ENCODE results near the gene PRKAG2. TPM values are rescaled to one million over a fixed set of nuclear protein-coding genes. Genes with fewer than 3 reads are reported as not detected.

The PRKAG2 gene
- total RNA-seq, 2 experiments from 2014 or later: 39.3 to 42.3 TPM

DNA sequence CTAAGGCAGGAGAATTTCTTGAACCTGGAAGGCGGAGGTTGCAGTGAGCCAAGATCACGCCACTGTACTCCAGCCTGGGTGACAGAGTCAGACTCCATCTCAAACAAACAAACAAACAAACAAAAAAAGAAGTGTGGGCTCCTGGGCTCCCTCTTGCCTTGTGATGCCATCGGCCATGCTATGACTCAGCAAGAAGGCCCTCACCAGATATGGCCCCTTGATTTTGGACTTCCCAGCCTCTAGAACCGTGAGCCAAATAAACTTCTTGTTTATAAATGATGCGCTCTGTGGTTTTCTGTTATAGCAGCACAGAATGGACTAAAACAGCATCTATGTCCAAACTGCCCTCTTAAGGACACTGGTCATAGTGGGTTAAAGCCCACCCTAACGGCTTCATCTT is 327.3 kb downstream of the PRKAG2 start:
- ATAC-seq (ENCODE audit: poor library complexity) (no peak), DNase-seq (no peak)
- Mint-ChIP-seq H3K9me3 (no peaks in the 10 kb centered on the region), H3K36me3 (ENCODE audit: low read depth) (no peaks in the 10 kb centered on the region), H3K27me3 (peaks cover 24% of the 10 kb centered on the region), H3K4me3 (no peak overlapping the region), H3K4me1 (ENCODE audit: low read depth) (peaks cover 7% of the 10 kb centered on the region), H3K27ac (no peak overlapping the region)
- TF ChIP-seq, protein P1, sequence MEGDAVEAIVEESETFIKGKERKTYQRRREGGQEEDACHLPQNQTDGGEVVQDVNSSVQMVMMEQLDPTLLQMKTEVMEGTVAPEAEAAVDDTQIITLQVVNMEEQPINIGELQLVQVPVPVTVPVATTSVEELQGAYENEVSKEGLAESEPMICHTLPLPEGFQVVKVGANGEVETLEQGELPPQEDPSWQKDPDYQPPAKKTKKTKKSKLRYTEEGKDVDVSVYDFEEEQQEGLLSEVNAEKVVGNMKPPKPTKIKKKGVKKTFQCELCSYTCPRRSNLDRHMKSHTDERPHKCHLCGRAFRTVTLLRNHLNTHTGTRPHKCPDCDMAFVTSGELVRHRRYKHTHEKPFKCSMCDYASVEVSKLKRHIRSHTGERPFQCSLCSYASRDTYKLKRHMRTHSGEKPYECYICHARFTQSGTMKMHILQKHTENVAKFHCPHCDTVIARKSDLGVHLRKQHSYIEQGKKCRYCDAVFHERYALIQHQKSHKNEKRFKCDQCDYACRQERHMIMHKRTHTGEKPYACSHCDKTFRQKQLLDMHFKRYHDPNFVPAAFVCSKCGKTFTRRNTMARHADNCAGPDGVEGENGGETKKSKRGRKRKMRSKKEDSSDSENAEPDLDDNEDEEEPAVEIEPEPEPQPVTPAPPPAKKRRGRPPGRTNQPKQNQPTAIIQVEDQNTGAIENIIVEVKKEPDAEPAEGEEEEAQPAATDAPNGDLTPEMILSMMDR (IDR thresholded peaks at IDR 0.05): no peak
- ChIA-PET CTCF (no interaction called here), POLR2A (no interaction called here)
- intact Hi-C loops (cut with DNase I, micrococcal nuclease): no loop called here
- Histone ChIP-seq H3K36me3 (ENCODE audit: insufficient read depth, low read length) (no peaks in the 10 kb centered on the region), H3K9me3 (ENCODE audit: control insufficient read depth in 1 of 2, insufficient read depth in 1 of 2, low read length in 2 of 2) (no peaks in the 10 kb centered on the region), H3K27me3 (ENCODE audit: control insufficient read depth in 1 of 2, insufficient read depth in 2 of 2, low read length in 2 of 2) (no peaks in the 10 kb centered on the region), H3K4me1 (ENCODE audit: insufficient read depth, low read length) (peaks cover 7% of the 10 kb centered on the region), H3K4me3 (ENCODE audit: low read length) (no peak overlapping the region), H3K27ac (ENCODE audit: low read depth in 1 of 2, low read length in 2 of 2) (no peak overlapping the region)

DNA sequence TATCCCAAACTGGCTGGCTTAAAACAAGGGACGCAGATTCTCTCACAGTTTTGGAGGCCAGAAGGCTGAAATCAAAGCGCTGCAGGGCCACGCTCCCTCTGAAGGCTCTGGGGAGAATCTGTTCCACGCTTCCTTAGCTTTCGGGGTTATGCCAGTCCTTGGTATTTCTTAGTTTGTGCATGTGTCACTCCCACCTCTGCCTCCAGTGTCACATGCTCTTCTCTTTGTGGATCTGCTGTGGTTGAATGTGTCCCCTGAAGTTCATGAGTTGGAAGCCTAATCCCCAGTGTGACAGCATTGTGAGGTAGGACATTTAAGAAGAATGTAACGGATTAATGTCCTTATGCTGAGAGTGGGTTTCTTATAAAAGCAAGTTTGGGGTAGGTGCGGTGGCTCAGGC is 327.8 kb downstream of the PRKAG2 start:
- Mint-ChIP-seq H3K4me3 (no peak overlapping the region), H3K4me1 (ENCODE audit: low read depth) (peaks cover 7% of the 10 kb centered on the region), H3K27me3 (peaks cover 24% of the 10 kb centered on the region), H3K36me3 (ENCODE audit: low read depth) (no peaks in the 10 kb centered on the region), H3K9me3 (no peaks in the 10 kb centered on the region), H3K27ac (no peak overlapping the region)
- Histone ChIP-seq H3K27me3 (ENCODE audit: control insufficient read depth in 1 of 2, insufficient read depth in 2 of 2, low read length in 2 of 2) (no peaks in the 10 kb centered on the region), H3K4me3 (ENCODE audit: low read length) (no peak overlapping the region), H3K27ac (ENCODE audit: low read depth in 1 of 2, low read length in 2 of 2) (no peak overlapping the region), H3K9me3 (ENCODE audit: control insufficient read depth in 1 of 2, insufficient read depth in 1 of 2, low read length in 2 of 2) (no peaks in the 10 kb centered on the region), H3K4me1 (ENCODE audit: insufficient read depth, low read length) (peaks cover 7% of the 10 kb centered on the region), H3K36me3 (ENCODE audit: insufficient read depth, low read length) (no peaks in the 10 kb centered on the region)
- CTCF ChIA-PET: no interaction called here
- TF ChIP-seq, protein P1 (IDR thresholded peaks at IDR 0.05): no peak
- POLR2A ChIA-PET: no interaction called here
- ATAC-seq (ENCODE audit: poor library complexity) (no peak), DNase-seq (no peak)
- intact Hi-C loops (cut with DNase I, micrococcal nuclease): no loop called here

DNA sequence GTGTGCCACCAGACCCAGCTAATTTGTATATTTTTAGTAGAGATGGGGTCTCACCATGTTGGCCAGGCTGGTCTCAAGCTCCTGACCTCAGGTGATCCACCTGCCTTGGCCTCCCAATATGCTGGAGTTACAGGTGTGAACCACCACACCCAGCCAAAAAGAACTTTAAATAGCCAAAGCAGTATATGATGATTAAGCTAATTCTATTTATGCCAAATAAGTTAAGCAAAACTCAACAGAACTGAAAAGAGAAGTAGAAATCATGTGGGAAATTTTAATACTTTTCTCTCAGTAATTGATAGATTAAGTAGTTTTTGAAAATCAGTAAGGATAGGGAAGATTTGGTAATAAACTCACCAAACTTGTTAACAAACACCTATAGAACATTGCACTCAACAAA is 332.7 kb downstream of the PRKAG2 start:
- peaks cover 36% of the 10 kb centered on the region for H3K27me3 Mint-ChIP-seq
- intact Hi-C loops (cut with DNase I, micrococcal nuclease): no loop called here

More for the DNA sequence above, 332.7 kb downstream of the PRKAG2 start:
- no peaks in the 10 kb centered on the region for H3K4me1 ChIP-seq (ENCODE audit: insufficient read depth, low read length)
- no peak overlapping the region for H3K27ac ChIP-seq (ENCODE audit: low read depth in 1 of 2, low read length in 2 of 2)
- Mint-ChIP-seq H3K4me1 (ENCODE audit: low read depth) (no peaks in the 10 kb centered on the region), H3K27ac (no peak overlapping the region), H3K36me3 (ENCODE audit: low read depth) (no peaks in the 10 kb centered on the region), H3K4me3 (no peak overlapping the region), H3K9me3 (no peaks in the 10 kb centered on the region)
- CTCF ChIA-PET: no interaction called here
- H3K4me3 ChIP-seq (ENCODE audit: low read length): no peak overlapping the region
- DNase-seq: no peak
- no peaks in the 10 kb centered on the region for H3K36me3 ChIP-seq (ENCODE audit: insufficient read depth, low read length)
- POLR2A ChIA-PET: no interaction called here
- TF ChIP-seq, protein P1 (IDR thresholded peaks at IDR 0.05): no peak
- no peaks in the 10 kb centered on the region for H3K9me3 ChIP-seq (ENCODE audit: control insufficient read depth in 1 of 2, insufficient read depth in 1 of 2, low read length in 2 of 2)
- H3K27me3 ChIP-seq (ENCODE audit: control insufficient read depth in 1 of 2, insufficient read depth in 2 of 2, low read length in 2 of 2): no peaks in the 10 kb centered on the region
- ATAC-seq (ENCODE audit: poor library complexity): no peak
